ENCODE measurements around the gene FLYWCH1.
"Not testable (repeated sequence)": the region's sequence is repeated elsewhere in the genome, so short reads cannot be mapped to it uniquely, and the experiment has no call there.

FLYWCH1 gene

DNA sequence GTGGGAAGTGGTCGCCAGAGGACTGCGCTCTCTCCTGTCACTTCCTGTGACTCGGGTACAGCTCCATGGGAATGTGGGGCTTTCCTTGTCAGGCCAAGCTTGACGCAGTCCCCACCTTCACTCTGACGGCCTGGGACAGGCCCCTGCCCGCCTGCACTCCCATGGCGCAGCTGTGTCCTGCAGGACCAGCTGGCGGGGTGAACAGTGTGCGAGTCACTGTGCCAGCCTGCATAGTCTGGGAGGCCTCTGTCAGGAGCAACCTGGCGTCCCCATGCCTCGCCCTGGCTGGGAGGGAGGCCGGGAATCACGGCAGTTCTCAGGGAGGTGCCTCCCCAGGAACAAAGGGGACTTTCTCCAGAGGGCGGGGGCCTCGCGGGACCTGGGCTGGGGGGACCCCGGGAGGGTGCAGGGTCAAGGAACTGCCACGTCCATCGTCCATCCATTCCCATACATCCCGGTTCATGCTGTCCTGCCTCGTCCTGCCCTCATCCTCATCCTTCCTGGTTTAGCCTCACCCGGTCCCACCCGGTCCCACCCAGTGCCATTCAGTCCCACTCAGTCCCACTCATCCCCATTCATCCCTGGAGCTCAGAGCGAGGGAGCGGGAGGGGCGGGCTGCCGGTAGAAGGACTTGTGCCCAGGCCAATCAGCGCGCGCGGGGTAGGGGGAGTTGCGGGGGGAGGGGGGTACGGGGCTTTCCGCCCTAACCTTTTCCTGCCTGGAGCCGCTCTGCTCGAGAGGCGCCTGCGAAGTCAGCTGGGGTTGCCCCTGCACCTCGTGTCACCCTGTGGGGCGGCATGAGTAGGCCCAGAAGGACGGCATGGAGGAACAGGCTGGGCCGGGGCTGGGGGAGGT is 13.4 kb downstream of the FLYWCH1 start:
- no peak for DNase-seq (ENCODE audit: low read depth in 3 of 3, low spot score in 1 of 3)

DNA sequence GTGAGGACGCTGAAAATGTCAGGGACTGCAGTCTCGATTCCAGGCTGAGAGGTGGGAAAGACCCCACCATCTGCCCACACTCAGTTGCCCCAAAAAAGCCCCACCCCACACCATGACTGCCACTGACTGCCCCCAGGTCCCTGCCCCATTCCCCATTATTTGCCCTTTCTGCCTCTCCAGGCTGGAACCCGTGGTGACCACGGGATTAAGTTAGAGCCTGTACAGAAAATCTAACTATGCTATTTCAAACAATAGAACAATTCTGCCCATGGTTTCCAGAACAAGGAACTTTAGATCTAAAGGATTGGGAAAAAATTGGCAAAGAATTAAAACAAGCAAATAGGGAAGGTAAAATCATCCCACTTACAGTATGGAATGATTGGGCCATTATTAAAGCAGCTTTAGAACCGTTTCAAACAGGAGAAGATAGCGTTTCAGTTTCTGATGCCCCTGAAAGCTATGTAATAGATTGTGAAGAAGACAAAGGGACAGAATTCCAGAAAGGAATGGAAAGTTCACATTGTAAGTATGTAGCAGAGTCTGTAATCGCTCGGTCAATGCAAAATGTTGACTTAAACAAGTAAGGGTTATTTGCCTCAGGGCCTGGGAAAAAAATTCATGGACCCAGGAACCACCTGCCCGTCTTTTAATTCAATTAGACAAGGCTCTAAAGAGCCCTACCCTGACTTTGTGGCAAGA is 14.4 kb downstream of the FLYWCH1 start:
- DNase-seq (ENCODE audit: low read depth in 3 of 3, low spot score in 1 of 3) = no peak

DNA sequence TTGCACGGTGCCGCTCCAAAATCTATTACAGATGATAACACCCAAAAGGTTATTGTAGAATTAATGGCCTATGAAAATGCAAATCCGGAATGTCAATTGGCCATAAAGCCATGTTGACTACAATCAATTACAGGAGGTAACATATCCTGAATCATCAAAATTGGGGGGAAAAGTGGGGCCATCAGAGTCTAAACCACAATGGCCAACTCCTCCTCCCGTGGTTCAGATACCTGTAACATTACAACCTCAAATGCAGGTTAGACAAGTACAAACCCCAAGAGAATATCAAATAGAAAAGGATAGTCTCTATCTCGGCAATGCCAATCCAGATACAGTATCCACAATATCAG is 14.9 kb downstream of the FLYWCH1 start:
- no peak for DNase-seq (ENCODE audit: low read depth in 3 of 3, low spot score in 1 of 3)

GRCh38 chr16:2927010-2927646 is 15.4 kb downstream of the FLYWCH1 start:
- DNase-seq (ENCODE audit: low read depth in 3 of 3, low spot score in 1 of 3) = peak; percentile 71 to 74 (median 73)

DNA sequence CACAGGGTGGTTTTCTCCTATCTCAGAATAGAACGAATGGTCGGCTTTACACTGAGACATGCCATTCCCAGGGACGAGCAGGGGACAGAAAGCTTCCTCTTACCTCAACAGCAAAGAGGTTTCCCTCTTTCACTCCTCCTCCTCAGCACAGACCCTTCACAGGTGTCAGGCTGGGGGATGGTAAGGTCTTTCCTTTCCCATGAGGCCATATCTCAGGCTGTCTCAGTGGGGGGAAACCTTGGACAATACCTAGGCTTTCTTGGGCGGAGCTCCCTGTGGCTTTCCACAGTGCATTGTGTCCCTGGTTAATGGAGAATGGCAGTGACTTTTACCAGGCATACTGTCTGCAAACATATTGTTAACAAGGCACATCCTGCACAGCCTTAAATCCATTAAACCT is 16.4 kb downstream of the FLYWCH1 start:
- DNase-seq (ENCODE audit: low read depth in 3 of 3, low spot score in 1 of 3) = not testable (repeated sequence)

DNA sequence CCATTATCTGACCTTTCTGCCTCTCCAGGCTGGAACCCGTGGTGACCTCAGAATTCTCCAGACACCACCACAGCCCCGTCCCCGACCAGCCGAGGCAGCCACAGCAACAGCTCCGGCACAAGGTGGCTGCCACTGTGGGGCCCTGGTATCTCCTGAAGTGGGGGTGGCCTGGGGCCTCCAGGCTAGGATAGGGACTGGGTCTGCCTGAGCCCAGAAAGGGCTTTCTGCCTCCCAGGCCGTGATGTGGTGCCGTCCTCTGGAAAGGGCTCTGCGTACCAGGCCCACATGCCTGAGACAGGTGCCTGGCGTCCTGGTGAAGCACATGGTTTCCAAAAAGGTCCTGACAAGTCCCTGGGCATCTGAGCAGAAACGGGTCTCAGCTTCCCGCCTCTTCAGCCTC is 17.1 kb downstream of the FLYWCH1 start:
- DNase-seq (ENCODE audit: low read depth in 3 of 3, low spot score in 1 of 3) = no peak

GRCh38 chr16:2929693-2930092 is 18.0 kb downstream of the FLYWCH1 start:
- DNase-seq (ENCODE audit: low read depth in 3 of 3, low spot score in 1 of 3) = no peak

DNA sequence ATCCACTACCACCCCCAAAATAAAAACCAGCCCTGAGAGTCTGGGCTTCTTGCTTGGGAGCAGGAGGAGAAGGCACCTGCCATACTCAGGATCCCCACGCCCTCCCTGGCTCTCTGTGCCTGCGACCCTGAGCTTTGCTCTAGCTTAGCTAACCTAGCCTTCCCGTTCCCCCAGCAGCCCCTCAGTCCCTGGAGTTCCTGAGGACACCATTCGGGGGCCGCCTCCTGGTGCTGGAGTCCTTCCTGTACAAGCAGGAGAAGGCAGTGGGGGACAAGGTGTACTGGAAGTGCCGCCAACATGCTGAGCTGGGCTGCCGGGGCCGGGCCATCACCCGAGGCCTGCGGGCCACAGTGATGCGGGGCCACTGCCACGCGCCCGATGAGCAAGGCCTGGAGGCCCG is 18.5 kb downstream of the FLYWCH1 start:
- no peak for DNase-seq (ENCODE audit: low read depth in 3 of 3, low spot score in 1 of 3)

DNA sequence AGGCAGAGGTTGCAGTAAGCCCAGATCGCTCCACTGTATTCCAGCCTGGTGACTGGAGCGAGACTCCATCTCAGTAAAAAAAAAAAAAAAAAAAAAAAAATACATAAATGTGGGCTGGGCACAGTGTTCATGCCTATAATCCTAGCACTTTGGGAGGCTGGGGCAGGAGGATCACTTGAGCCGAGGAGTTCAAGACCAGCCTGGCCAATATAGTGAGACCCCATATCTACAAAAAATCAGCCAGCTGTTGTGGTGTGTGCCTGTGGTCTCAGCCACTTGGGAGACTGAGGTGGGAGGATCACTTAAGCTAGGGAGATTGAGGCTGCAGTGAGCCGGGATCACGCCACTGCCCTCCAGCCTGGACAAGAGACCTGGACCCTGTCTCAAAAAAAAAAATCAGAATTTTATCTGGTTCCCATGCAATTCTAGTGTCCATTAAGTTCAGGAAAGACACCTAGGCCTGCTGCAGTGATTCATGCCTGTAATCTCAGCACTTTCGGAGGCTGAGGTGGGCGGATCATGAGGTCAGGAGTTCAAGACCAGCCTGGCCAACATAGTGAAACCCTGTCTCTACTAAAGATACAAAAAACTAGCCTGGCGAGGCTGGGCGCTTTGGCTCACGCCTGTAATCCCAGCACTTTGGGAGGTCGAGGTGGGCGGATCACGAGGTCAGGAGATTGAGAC is 19.6 kb downstream of the FLYWCH1 start:
- DNase-seq (ENCODE audit: low read depth in 3 of 3, low spot score in 1 of 3) = not testable (repeated sequence)

- DNase-seq (ENCODE audit: low read depth in 3 of 3, low spot score in 1 of 3) = no peak
Measured at GRCh38 chr16:2933136-2933535, 21.4 kb downstream of the FLYWCH1 start.

- no peak for DNase-seq (ENCODE audit: low read depth in 3 of 3, low spot score in 1 of 3)
Measured at GRCh38 chr16:2933701-2934100, 22.0 kb downstream of the FLYWCH1 start.

DNA sequence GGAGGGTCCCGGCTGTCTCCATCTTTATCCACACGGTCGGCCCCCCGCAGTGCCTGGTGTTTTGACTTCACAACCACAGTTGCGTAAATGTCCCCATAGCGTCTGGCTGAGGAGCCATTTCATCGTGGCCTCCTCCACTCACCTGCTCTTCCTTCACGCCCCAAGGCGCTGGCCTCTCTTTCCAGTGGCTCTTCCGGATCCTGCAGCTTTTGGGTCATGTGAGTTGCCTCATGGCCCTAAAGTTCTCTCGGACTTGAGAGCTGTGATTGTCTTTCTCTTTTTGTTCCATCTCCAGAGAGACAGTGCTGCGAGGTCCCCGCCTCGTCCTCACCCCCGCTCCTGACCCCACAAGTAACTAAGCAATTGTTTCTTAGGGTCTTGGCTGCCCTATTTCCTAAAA is 22.7 kb downstream of the FLYWCH1 start:
- DNase-seq (ENCODE audit: low read depth in 3 of 3, low spot score in 1 of 3) = no peak

- no peak for DNase-seq (ENCODE audit: low read depth in 3 of 3, low spot score in 1 of 3)
Measured at GRCh38 chr16:2936436-2937011, 24.8 kb downstream of the FLYWCH1 start.

GRCh38 chr16:2937170-2937569 is 25.4 kb downstream of the FLYWCH1 start:
- DNase-seq (ENCODE audit: low read depth in 3 of 3, low spot score in 1 of 3) = no peak

- no peak for DNase-seq (ENCODE audit: low read depth in 3 of 3, low spot score in 1 of 3)
Measured at GRCh38 chr16:2938206-2938605, 26.5 kb downstream of the FLYWCH1 start.

DNA sequence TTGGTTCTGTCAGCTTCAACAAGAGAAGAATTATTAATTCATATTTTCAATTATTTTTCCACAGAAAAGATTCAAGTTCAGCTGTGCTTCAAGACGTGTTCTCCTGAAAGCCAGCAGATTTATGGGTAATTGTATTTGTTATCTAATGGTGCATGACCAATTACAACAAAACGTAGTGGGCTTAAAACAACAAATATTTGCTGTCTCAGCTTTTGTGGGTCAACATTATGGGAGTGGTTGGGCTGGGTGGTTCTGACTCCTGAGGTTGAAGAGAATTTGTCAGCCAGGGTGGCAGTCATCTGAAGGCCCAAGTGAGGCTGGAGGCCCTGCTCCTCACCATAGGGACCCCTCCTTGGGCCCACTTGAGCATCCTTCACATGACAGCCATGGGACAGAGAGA is 28.2 kb downstream of the FLYWCH1 start:
- no peak for DNase-seq (ENCODE audit: low read depth in 3 of 3, low spot score in 1 of 3)

DNA sequence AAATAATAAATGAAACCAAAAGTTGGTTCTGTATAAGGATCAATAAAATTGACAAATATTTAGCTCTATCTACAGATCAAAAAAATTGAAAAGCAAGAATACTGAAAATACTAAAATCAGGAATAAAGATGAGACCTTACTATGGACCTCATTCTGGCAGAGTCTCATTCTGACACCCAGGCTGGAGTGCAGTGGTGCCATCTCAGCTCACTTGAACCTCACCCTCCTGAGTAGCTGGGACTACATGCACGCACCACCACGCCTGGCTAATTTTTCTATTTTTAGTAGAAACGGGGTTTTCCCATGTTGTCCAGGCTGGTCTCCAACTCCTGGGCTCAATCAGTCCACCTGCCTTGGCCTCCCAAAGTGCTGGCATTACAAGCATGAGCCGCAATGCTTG is 30.3 kb downstream of the FLYWCH1 start:
- no peak for DNase-seq (ENCODE audit: low read depth in 3 of 3, low spot score in 1 of 3)

DNA sequence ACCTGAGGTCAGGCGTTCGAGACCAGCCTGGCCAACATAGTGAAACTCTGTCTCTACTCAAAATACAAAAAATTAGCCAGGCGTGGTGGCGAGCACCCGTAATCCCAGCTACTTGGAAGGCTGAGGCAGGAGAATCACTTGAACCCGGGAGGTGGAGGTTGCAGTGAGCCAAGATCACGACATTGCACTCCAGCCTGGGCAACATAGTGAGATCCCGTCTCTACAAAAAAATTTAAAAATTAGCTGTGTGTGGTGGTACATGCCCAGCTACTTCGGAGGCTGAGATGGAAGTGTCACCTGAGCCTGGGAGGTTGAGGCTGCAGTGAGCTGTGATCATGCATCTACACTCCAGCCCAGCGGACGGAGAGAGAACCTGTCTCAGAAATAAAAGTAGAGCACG is 32.0 kb downstream of the FLYWCH1 start:
- not testable (repeated sequence) for DNase-seq (ENCODE audit: low read depth in 3 of 3, low spot score in 1 of 3)

DNA sequence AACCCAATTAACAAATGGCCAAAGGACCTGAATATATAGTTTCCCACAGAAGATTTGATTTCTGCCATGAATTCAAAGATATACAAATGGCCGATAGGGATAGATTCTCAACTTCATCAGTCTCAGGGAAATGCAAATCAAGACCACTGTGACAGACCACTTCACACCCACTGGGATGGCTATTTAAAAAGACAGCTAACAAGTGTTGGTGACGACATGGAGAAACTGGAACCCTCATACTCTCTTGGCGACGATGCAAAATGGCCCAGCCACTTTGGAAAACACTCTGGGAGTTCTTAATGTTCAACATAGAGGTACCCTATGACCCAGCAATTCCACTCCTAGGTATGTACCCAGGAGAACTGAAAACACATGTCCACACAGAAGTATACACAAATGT is 34.9 kb downstream of the FLYWCH1 start:
- DNase-seq (ENCODE audit: low read depth in 3 of 3, low spot score in 1 of 3) = no peak

- no peak for DNase-seq (ENCODE audit: low read depth in 3 of 3, low spot score in 1 of 3)
Measured at GRCh38 chr16:2948807-2949704, 37.3 kb downstream of the FLYWCH1 start.
